SK-N-SH treated with all-trans-retinoic acid at 6 μM for 48 hours (cell line): ENCODE results near the gene TIAM2.
A peak's percentile ranks its signal among the peaks of the same experiment; 100 is the strongest.
"Not testable (repeated sequence)": the region's sequence is repeated elsewhere in the genome, so short reads cannot be mapped to it uniquely, and the experiment has no call there.

Source experiments
- ARNTL ChIP-seq: fragments of 450-650 bp; formaldehyde crosslinking; IDR thresholded peaks from 2 replicates; pipeline ENCODE4 v1.5.0; 2020; ENCODE audit warnings: low read depth, mild to moderate bottlenecking, moderate library complexity, borderline replicate concordance
- CREB5 ChIP-seq: fragments of 250-450 bp; sonication (Bioruptor Pico); IDR thresholded peaks from 2 replicates; pipeline ENCODE4 v1.5.1; 2020; ENCODE audit warnings: low read depth, mild to moderate bottlenecking, moderate library complexity
- GLIS3 ChIP-seq: fragments of 250-450 bp; sonication (Bioruptor Pico); IDR thresholded peaks from 2 replicates; pipeline ENCODE4 v1.5.0; 2020; ENCODE audit warnings: mild to moderate bottlenecking, moderate library complexity
- OSR1 ChIP-seq: fragments of 250-450 bp; sonication (Bioruptor Pico); IDR thresholded peaks from 2 replicates; pipeline ENCODE4 v1.8.0; 2022; ENCODE audit warnings: moderate library complexity, mild to moderate bottlenecking, inconsistent platforms
- PATZ1 ChIP-seq: fragments of 250-450 bp; sonication (Bioruptor Pico); IDR thresholded peaks from 2 replicates; pipeline ENCODE4 v1.8.0; 2020; ENCODE audit warnings: mild to moderate bottlenecking, moderate library complexity, borderline replicate concordance
- RARB ChIP-seq: fragments of 250-450 bp; sonication (Bioruptor Pico); IDR thresholded peaks from 2 replicates; pipeline ENCODE4 v1.8.0; 2021; ENCODE audit warnings: mild to moderate bottlenecking, moderate library complexity
- TCF4 ChIP-seq: fragments of 250-450 bp; sonication (Bioruptor Pico); IDR thresholded peaks from 2 replicates; pipeline ENCODE4 v1.8.0; 2021; ENCODE audit warnings: mild to moderate bottlenecking, moderate library complexity, borderline replicate concordance
- TSHZ2 ChIP-seq: fragments of 250-450 bp; sonication (Bioruptor Pico); IDR thresholded peaks from 2 replicates; pipeline ENCODE4 v1.5.0; 2020; ENCODE audit warnings: mild to moderate bottlenecking, moderate library complexity
- ZC3H10 ChIP-seq: fragments of 250-450 bp; sonication (Bioruptor Pico); IDR thresholded peaks from 2 replicates; pipeline ENCODE4 v1.5.1; 2021; ENCODE audit warnings: mild to moderate bottlenecking, moderate library complexity
- ZFP3 ChIP-seq: fragments of 250-450 bp; sonication (Bioruptor Pico); IDR thresholded peaks from 2 replicates; pipeline ENCODE4 v1.5.0; 2020; ENCODE audit warnings: mild to moderate bottlenecking, moderate library complexity
- ZFP30 ChIP-seq: fragments of 450-650 bp; formaldehyde crosslinking; IDR thresholded peaks from 2 replicates; pipeline ENCODE4 v1.5.0; 2022; ENCODE audit warnings: mild to moderate bottlenecking, moderate library complexity
- ZNF565 ChIP-seq: fragments of 450-650 bp; formaldehyde crosslinking; conservative IDR thresholded peaks from 2 replicates; pipeline ENCODE4 v1.5.0; 2020; ENCODE audit warnings: low read depth, mild to moderate bottlenecking, moderate library complexity
- ZNF70 ChIP-seq: fragments of 450-650 bp; formaldehyde crosslinking; IDR thresholded peaks from 2 replicates; pipeline ENCODE4 v1.5.0; 2020; ENCODE audit warnings: mild to moderate bottlenecking, moderate library complexity

GRCh38 chr6:155103083-155103645, 108.0 kb downstream of the TIAM2 start:
- not testable (repeated sequence) for TF ChIP-seq PATZ1 (CRISPR knock-in tag); ZFP30 (CRISPR knock-in tag); TCF4; TSHZ2 (CRISPR knock-in tag); ZNF565 (CRISPR knock-in tag); RARB (CRISPR knock-in tag); ARNTL (CRISPR knock-in tag); OSR1 (CRISPR knock-in tag); GLIS3 (CRISPR knock-in tag); ZFP3 (CRISPR knock-in tag); ZNF70 (CRISPR knock-in tag); ZC3H10 (CRISPR knock-in tag)
- peak; percentile 71; the same call in 1 of the 2 replicates for TF ChIP-seq CREB5 (CRISPR knock-in tag)
